Measurements from ENCODE around the gene PKP2. TPM values are rescaled to one million over a fixed set of nuclear protein-coding genes. Genes with fewer than 3 reads are reported as not detected.

Gene PKP2
- total RNA-seq, 1 donor from 2014 or later, result 16.2 TPM

DNA sequence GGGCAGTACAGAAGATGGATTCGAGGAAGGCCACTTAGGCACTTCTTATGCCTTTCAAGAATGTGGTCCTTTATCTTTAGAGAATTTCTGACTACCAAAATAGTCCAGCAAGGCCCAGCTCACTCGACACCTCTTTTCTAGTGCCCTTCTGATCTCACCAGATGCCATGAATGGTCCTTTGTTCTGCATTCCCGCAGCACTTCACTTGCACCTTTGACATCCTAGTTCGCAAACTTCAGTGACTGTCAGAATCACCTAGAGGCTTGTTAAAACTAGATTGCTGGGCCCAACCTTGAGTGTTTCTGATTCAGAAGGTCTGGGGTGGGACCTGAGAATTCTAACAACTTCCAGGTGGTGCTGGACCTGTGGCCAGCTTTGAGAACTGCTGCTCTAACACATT lies 56.7 kb downstream of the PKP2 start:
- Histone ChIP-seq H3K4me1 (no peaks in the 10 kb centered on the region), H3K4me3 (no peak overlapping the region), H3K27me3 (no peaks in the 10 kb centered on the region), H3K9me3 (no peaks in the 10 kb centered on the region), H3K36me3 (peaks cover 0 to 3% of the 10 kb centered on the region in 2 donors), H3K27ac (no peak overlapping the region)
- DNase-seq (ENCODE audit: extremely low spot score in 2 of 2), result no peak
- intact Hi-C loops (cut with DNase I), result no loop called here
- TF ChIP-seq, protein P1, sequence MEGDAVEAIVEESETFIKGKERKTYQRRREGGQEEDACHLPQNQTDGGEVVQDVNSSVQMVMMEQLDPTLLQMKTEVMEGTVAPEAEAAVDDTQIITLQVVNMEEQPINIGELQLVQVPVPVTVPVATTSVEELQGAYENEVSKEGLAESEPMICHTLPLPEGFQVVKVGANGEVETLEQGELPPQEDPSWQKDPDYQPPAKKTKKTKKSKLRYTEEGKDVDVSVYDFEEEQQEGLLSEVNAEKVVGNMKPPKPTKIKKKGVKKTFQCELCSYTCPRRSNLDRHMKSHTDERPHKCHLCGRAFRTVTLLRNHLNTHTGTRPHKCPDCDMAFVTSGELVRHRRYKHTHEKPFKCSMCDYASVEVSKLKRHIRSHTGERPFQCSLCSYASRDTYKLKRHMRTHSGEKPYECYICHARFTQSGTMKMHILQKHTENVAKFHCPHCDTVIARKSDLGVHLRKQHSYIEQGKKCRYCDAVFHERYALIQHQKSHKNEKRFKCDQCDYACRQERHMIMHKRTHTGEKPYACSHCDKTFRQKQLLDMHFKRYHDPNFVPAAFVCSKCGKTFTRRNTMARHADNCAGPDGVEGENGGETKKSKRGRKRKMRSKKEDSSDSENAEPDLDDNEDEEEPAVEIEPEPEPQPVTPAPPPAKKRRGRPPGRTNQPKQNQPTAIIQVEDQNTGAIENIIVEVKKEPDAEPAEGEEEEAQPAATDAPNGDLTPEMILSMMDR (IDR thresholded peaks at IDR 0.05), result no peak
- TF ChIP-seq POLR2A (IDR thresholded peaks at IDR 0.05), result no peak
- no peak for TF ChIP-seq POLR2AphosphoS5 (IDR thresholded peaks at IDR 0.05; ENCODE audit: insufficient read depth in 1 of 2, low read depth in 1 of 2)

DNA sequence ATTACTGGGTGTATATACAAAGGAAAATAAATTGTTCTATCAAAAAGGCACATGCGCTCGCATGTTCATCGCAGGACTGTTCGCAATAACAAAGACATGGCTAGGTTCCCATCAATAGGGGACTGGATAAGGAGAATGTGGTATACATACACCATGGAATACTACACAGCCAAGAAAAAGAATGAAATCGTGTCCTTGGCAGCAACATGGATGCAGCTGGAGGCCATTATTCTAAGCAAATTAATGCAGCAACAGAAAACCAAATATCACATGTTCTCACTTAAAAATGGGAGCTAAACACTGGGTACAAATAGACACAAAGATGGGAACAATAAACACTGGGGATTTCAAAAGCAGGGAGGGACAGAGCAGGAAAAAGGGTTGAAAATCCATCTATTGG lies 58.6 kb downstream of the PKP2 start:
- intact Hi-C loops (cut with DNase I), result no loop called here
- H3K36me3 ChIP-seq, result peaks cover 0 to 3% of the 10 kb centered on the region in 2 donors
- H3K4me1 ChIP-seq, result no peaks in the 10 kb centered on the region
- no peaks in the 10 kb centered on the region for H3K9me3 ChIP-seq
- no peak for DNase-seq (ENCODE audit: extremely low spot score in 2 of 2)
- H3K27ac ChIP-seq, result no peak overlapping the region
- TF ChIP-seq POLR2AphosphoS5 (IDR thresholded peaks at IDR 0.05; ENCODE audit: insufficient read depth in 1 of 2, low read depth in 1 of 2), result no peak
- TF ChIP-seq, protein P1 (IDR thresholded peaks at IDR 0.05), result no peak
- TF ChIP-seq POLR2A (IDR thresholded peaks at IDR 0.05), result no peak
- H3K4me3 ChIP-seq, result no peak overlapping the region
- no peaks in the 10 kb centered on the region for H3K27me3 ChIP-seq

DNA sequence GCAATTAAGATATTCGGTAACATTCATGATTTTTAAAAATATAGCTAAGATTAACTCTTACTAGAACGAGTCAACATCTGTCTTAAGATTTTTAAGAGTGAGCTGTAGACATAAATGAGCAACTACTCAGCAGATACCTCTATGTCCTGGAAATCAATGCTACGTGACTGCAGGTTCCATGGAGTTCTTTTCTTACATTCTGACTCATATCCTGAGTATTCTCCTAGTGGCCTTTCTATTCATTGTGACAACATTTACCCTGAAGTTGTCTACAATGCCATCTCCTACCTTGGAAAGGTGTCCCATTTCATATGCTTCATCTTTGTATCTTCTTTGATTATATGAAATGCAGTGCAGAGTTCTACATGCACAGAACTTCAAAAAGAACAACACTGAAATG lies 59.9 kb downstream of the PKP2 start:
- Histone ChIP-seq H3K4me1 (no peaks in the 10 kb centered on the region), H3K36me3 (peaks cover 0 to 3% of the 10 kb centered on the region in 2 donors), H3K9me3 (no peaks in the 10 kb centered on the region), H3K27ac (no peak overlapping the region), H3K4me3 (no peak overlapping the region), H3K27me3 (no peaks in the 10 kb centered on the region)
- TF ChIP-seq, protein P1 (IDR thresholded peaks at IDR 0.05), result no peak
- no peak for TF ChIP-seq POLR2A (IDR thresholded peaks at IDR 0.05)
- no peak for TF ChIP-seq POLR2AphosphoS5 (IDR thresholded peaks at IDR 0.05; ENCODE audit: insufficient read depth in 1 of 2, low read depth in 1 of 2)
- intact Hi-C loops (cut with DNase I), result no loop called here
- no peak for DNase-seq (ENCODE audit: extremely low spot score in 2 of 2)

DNA sequence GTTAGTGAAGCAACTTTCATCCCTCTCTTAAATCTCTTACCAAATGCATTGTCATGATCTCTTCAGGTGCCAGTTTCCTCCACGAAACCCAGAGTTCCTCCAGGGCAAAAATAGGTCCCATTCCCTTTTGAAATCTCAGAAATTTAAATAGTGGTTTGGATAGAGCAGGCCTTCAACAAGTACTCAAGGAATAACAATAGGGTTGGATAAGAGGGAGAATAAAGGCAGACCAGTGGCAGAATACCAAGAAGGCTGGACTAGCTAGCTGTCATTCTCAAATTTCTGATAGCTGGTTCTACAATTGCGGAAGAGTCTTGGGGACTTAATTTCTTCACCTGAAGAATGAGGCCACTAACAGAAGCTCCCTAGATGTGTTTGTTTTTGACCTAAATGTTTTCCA lies 62.5 kb downstream of the PKP2 start:
- H3K4me3 ChIP-seq, result no peak overlapping the region
- peaks cover 0 to 3% of the 10 kb centered on the region in 2 donors for H3K36me3 ChIP-seq
- TF ChIP-seq POLR2AphosphoS5 (IDR thresholded peaks at IDR 0.05; ENCODE audit: insufficient read depth in 1 of 2, low read depth in 1 of 2), result no peak
- TF ChIP-seq POLR2A (IDR thresholded peaks at IDR 0.05), result no peak
- TF ChIP-seq, protein P1 (IDR thresholded peaks at IDR 0.05), result no peak
- no peak for DNase-seq (ENCODE audit: extremely low spot score in 2 of 2)
- no peaks in the 10 kb centered on the region for H3K27me3 ChIP-seq
- H3K4me1 ChIP-seq, result no peaks in the 10 kb centered on the region
- H3K9me3 ChIP-seq, result no peaks in the 10 kb centered on the region
- no peak overlapping the region for H3K27ac ChIP-seq
- intact Hi-C loops (cut with DNase I), result no loop called here

DNA sequence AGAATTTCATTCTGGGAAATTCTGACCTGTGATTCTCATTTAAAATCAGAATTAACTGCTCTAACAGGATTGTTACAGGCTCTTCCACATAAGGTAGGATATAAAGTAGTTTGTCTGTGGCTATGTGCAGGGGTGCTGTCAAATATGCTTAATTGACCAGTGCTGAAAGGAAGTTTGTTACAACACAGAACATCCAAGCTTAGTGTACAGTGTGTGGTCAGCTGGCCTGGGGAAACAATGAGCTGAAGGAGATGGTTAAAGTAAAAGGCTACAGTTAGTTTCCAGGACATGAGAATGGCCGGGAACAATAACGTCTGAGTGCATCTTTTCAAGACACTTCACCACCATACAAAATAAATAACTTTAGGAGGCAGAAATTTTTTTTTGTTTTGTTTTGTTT lies 68.0 kb downstream of the PKP2 start:
- DNase-seq (ENCODE audit: extremely low spot score in 2 of 2), result no peak
- Histone ChIP-seq H3K36me3 (no peaks in the 10 kb centered on the region), H3K9me3 (no peaks in the 10 kb centered on the region), H3K4me1 (no peaks in the 10 kb centered on the region), H3K27ac (no peak overlapping the region), H3K27me3 (no peaks in the 10 kb centered on the region), H3K4me3 (no peak overlapping the region)
- intact Hi-C loops (cut with DNase I), result no loop called here
- no peak for TF ChIP-seq POLR2A (IDR thresholded peaks at IDR 0.05)
- no peak for TF ChIP-seq POLR2AphosphoS5 (IDR thresholded peaks at IDR 0.05; ENCODE audit: insufficient read depth in 1 of 2, low read depth in 1 of 2)
- TF ChIP-seq, protein P1 (IDR thresholded peaks at IDR 0.05), result no peak

All from vagina (tissue), 2 donors.